Peyer's patch (tissue), 4 donors: Measurements from ENCODE around the gene STRN3.

Source experiments
- CTCF ChIP-seq, 6 experiments: fragments of 450-650 bp in 4 of 6; fragments of 200-600 bp in 2 of 6; sonication (generic) in 1 of 6; IDR thresholded peaks; one replicate each; pipeline ENCODE4 v1.5.1; 2017 to 2019; ENCODE audit warnings: antibody characterized with exemption in 6 of 6, mild to moderate bottlenecking in 3 of 6, moderate library complexity in 1 of 6
- POLR2A ChIP-seq, 2 donors: fragments of 450-650 bp; IDR thresholded peaks; one replicate each; pipeline ENCODE4 v1.5.1; 2017; ENCODE audit warnings: antibody characterized with exemption in 2 of 2, mild to moderate bottlenecking in 2 of 2, moderate library complexity in 2 of 2

- TF ChIP-seq CTCF (IDR thresholded peaks at IDR 0.05) (no peak), POLR2A (IDR thresholded peaks at IDR 0.05) (no peak)
These were observed 142.5 kb downstream of the STRN3 start for GRCh38 chr14:30883508-30884294.
